Eye (tissue), 1 donor: ENCODE data around the gene RXFP4.
A peak's percentile ranks its signal among the peaks of the same experiment; 100 is the strongest.

Source experiments
- DNase-seq: peaks from one replicate; pipeline ENCODE4 v3.0.0-alpha.2; 2015

RXFP4 gene

GRCh38 chr1:155931332-155932038 is 10.0 kb upstream of the RXFP4 start:
- no peak for DNase-seq

DNA sequence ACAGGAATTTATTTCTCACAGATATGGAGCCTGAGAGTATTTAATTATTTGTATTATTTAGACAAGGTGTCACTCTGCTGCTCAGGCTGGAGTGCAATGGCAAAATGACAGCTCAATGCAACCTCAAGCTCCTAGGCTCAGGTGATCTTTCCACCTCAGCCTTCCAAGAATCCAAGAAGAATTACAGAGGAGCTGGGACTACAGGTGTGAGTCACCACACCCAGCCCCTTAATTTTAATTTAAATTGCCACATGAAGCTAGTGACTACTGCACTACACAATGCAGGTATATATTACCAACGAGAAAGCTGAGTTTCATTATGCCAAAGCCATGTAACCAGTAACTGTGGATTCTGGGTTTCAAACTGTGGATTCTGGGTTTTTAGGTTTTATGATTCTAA is 9.4 kb upstream of the RXFP4 start:
- DNase-seq = no peak

DNA sequence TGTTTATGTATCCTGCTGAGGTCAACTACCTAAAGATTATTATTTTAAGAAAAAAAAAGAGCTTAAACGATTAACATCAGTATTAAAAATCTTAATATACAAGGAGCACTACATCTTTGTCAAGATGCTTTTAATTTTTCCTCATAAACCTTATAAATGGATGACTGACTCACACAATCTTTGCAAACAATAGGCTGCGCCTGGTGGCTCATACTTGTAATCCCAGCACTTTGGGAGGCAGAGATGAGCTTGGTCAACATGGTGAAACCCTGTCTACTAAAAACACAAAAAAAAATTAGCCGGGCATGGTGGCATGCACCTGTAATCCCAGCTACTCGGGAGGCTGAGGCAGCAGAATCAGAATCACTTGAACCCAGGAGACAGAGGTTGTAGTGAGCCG is 9.0 kb upstream of the RXFP4 start:
- no peak for DNase-seq

GRCh38 chr1:155933591-155934096 is 7.8 kb upstream of the RXFP4 start:
- peak; percentile 21 for DNase-seq

- peak; percentile 99 for DNase-seq
These were observed 7.1 kb upstream of the RXFP4 start, which contains the start of gene KHDC4 for GRCh38 chr1:155934097-155934935. Gene KHDC4 (minus strand): TSS chr1:155934413. CDS start chr1:155934373, 40 bp downstream.

DNA sequence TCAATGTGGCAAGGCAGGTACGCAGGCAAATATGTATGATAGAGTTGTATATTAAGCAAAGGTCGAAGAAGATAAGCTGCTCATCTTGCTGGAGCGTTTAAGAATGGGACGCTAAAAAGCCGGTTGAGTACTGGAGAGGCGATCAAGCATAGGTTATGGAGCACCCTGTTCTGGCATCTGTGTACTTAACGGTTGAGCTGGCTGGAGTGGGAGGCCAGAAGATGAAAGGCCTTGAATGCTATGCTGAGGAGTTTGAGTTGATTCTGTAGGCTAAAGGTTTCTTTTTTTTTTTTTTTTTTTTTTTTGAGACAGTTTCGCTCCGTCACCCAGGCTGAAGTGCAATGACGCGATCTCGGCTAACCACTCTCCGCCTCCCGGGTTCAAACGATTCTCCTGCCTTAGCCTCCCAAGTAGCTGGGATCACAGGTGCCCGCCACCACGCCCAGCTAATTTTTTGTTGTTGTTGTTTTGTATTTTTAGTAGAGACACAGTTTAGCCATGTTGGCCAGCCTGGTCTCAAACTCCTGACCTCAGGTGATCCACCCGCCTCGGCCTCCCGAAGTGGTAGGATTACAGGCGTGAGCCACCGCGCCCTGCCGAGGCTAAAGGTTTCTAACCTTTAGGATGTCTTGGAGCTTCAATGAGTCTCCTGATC is 6.4 kb upstream of the RXFP4 start:
- no peak for DNase-seq

DNA sequence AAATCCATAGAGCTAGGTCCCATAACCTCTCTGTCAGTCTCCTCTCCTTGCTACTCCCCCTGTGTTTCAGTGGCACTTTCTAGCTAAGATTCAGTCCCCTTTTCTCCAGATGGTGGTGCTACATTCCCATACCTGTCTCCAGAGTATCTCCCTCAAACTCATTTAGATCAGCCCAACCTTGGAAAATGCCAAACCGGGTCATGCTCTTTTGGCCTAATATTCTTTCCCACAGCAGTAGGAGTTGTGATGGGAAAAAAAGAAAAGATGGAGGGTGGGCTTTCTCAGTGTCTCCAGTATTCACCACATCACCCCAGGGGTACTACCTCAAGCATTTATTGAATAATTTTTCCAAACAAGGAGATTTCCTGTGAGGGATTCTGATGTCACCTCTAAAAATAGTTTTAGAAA is 3.2 kb upstream of the RXFP4 start:
- peak; percentile 85 for DNase-seq

GRCh38 chr1:155940482-155940992 is 901 bp upstream of the RXFP4 start:
- DNase-seq = peak; percentile 26

GRCh38 chr1:155941845-155942531 is 550 bp downstream of the RXFP4 start:
- no peak for DNase-seq

DNA sequence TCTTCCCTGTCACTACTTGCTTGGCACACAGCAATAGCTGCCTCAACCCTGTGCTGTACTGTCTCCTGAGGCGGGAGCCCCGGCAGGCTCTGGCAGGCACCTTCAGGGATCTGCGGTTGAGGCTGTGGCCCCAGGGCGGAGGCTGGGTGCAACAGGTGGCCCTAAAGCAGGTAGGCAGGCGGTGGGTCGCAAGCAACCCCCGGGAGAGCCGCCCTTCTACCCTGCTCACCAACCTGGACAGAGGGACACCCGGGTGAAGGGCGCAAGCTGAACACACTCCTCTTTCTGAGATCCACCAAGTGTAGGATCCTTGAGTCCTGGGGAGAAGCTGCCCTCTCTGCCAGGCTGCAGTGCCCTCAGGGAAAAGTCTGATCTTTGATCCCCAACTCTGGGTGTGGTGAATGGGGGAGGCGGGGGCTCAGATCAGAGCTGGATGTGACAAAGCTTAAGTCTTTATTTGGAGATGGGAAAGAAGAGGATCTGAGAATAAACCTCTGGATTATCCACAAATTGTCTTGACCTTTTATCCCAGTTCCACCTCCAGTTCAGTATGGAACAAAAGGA is 1.2 kb downstream of the RXFP4 start:
- DNase-seq = no peak

GRCh38 chr1:155944444-155944799 is 3.0 kb downstream of the RXFP4 start:
- no peak for DNase-seq

DNA sequence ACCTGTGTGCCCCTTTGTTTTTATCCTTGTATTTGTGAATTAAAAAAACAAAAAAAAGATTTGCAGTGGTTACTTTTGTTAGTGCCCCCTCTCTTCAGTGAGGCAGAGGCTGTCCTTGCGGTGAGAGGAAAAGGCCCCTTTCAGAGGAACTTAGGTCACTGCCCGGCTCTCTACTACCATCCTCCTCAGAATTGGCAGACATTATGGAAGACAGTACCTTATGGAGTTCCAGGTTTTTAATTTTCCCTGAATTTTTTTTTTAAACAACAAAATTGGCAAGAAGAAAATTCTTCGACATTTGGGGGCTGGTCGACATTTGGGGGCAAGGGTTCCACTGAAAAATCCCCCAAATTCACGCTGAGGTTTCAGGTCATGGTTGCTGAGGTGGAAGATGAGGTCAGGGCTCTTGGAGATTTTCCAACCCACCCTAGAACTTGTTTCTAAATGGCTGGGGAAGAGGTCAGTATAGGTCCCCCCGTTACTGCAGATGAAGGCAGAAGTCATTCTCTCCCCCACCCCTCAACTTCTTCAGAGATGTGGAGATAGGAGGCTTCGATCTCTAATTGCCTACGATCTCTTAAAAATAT is 5.3 kb downstream of the RXFP4 start:
- no peak for DNase-seq

- DNase-seq = no peak
These were observed 5.9 kb downstream of the RXFP4 start for GRCh38 chr1:155947292-155947691.

- DNase-seq = no peak
These were observed 6.3 kb downstream of the RXFP4 start for GRCh38 chr1:155947741-155948140.

GRCh38 chr1:155950829-155951228 is 9.4 kb downstream of the RXFP4 start:
- DNase-seq = no peak

- no peak for DNase-seq
These were observed 10.5 kb downstream of the RXFP4 start for GRCh38 chr1:155951753-155952504.

GRCh38 chr1:155952505-155952890 is 11.1 kb downstream of the RXFP4 start:
- no peak for DNase-seq

DNA sequence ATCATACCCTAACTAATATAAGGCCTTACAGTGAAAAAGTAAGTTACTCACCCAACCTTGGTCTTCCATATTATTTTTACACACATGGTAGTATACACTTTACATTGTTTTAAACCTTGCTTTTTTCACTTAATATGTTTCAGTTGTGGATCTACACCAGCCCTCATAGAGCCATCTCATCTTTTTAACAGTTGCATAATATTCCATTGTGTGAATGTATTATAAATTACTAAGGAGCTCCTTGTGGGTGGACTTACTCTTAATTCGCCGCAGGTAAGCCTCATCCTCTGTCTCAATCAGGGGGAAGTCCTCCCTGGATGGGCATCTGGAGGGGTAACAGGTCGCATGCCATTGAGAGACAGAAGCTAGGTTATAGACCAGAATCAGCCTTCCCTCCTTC is 13.2 kb downstream of the RXFP4 start:
- DNase-seq = no peak

DNA sequence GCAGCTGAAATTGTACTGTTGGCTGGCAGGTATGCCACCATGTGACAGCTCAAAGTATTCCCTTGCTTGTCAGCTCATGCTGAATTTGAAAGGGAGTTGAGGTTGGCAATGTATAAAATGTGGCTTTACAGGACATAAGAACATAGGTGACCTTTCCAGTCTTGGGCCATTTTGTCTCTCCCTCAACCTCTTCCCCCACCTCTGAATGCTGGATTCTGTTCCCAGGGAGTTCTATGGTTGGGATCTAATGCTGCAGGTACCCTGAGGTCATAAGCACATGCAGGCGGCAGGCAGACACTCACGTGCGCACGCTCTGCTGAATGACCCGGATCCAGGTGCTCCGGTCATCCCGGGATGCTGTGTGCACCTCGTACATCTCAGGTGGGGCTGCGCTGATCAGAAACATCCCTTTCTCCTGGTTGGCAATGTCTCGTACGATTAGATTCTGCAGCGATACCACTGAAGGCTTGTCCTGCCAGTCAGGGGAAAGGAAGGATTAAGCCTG is 16.0 kb downstream of the RXFP4 start:
- no peak for DNase-seq

- no peak for DNase-seq
These were observed 18.8 kb downstream of the RXFP4 start for GRCh38 chr1:155960081-155960745.
